GM12878 (cell line): Measurements from ENCODE around the gene CD53. TPM values are rescaled to one million over a fixed set of nuclear protein-coding genes. Genes with fewer than 3 reads are reported as not detected.

Experiments used
- ATF3 ChIP-seq: IDR thresholded peaks from 2 replicates; pipeline ENCODE4 v1.6.1; 2011; ENCODE audit warnings: low read depth, mild to moderate bottlenecking, low read length, moderate library complexity, borderline replicate concordance; ENCODE audit errors: extremely low read depth
- BHLHE40 ChIP-seq, 2 experiments: fragments of 450-650 bp in 1 of 2; IDR thresholded peaks; 2 replicates each; pipeline ENCODE4 v1.6.1; 2011 to 2017; ENCODE audit warnings: low read depth in 2 of 2, borderline replicate concordance in 1 of 2, improper control_type of control experiment in 1 of 2, low read length in 1 of 2, mild to moderate bottlenecking in 1 of 2
- CEBPB ChIP-seq, 2 experiments: fragments of 150-350 bp in 1 of 2; IDR thresholded peaks; 2 replicates each; pipeline ENCODE4 v1.6.1; 2012 to 2014; ENCODE audit warnings: low read depth in 2 of 2, low read length in 2 of 2, borderline replicate concordance in 1 of 2, inconsistent platforms in 1 of 2
- E4F1 ChIP-seq: fragments of 450-650 bp; IDR thresholded peaks from 2 replicates; pipeline ENCODE4 v1.6.1; 2018; ENCODE audit warnings: borderline replicate concordance, mild to moderate bottlenecking; ENCODE audit not compliant: partially characterized antibody
- IKZF1 ChIP-seq: fragments of 450-650 bp; conservative IDR thresholded peaks from 2 replicates; pipeline ENCODE4 v1.6.1; 2017; ENCODE audit warnings: antibody characterized with exemption, mild to moderate bottlenecking
- IRF4 ChIP-seq: IDR thresholded peaks from 2 replicates; pipeline ENCODE4 v1.6.1; 2011; ENCODE audit warnings: low read depth, low read length
- MTA3 ChIP-seq: IDR thresholded peaks from 2 replicates; pipeline ENCODE4 v1.6.1; 2012; ENCODE audit warnings: low read length, inconsistent platforms, borderline replicate concordance
- PML ChIP-seq: IDR thresholded peaks from 2 replicates; pipeline ENCODE4 v1.6.1; 2012; ENCODE audit warnings: low read length, inconsistent platforms
- RAD51 ChIP-seq: fragments of 450-650 bp; IDR thresholded peaks from 2 replicates; pipeline ENCODE4 v1.6.1; 2016; ENCODE audit warnings: moderate library complexity, mild to moderate bottlenecking, inconsistent platforms
- RUNX3 ChIP-seq: IDR thresholded peaks from 2 replicates; pipeline ENCODE4 v1.6.1; 2012; ENCODE audit warnings: low read length, inconsistent platforms
- SMARCA5 ChIP-seq: fragments of 450-650 bp; IDR thresholded peaks from 2 replicates; pipeline ENCODE4 v1.6.1; 2017; ENCODE audit warnings: mild to moderate bottlenecking
- SP1 ChIP-seq: IDR thresholded peaks from one replicate; pipeline ENCODE4 v1.6.1; 2011; ENCODE audit warnings: low read depth, low read length
- SPI1 ChIP-seq: IDR thresholded peaks from 2 replicates; pipeline ENCODE4 v1.6.1; 2011; ENCODE audit warnings: low read depth, mild to moderate bottlenecking, low read length, moderate library complexity, borderline replicate concordance; ENCODE audit not compliant: insufficient read depth
- TCF3 ChIP-seq: IDR thresholded peaks from 2 replicates; pipeline ENCODE4 v1.6.1; 2012; ENCODE audit warnings: low read depth, mild to moderate bottlenecking, low read length, borderline replicate concordance; ENCODE audit not compliant: insufficient read depth
- ZBTB4 ChIP-seq: fragments of 450-650 bp; formaldehyde crosslinking; IDR thresholded peaks from 2 replicates; pipeline ENCODE4 v1.4.0; 2022; ENCODE audit warnings: mild to moderate bottlenecking, moderate library complexity
- ZNF274 ChIP-seq: IDR thresholded peaks from one replicate; pipeline ENCODE4 v1.8.0; 2011; ENCODE audit not compliant: insufficient read length, insufficient read depth
- polyA plus RNA-seq, 11 experiments: library from polyadenylated mRNA; depleted of rRNA in 4 of 11; unstranded in 6 of 11; stranded (reverse) in 5 of 11; fragments of >200 nt; fragmentation: Nextera tagmentation in 4 of 11; fragmentation: Illumina TruSeq in 1 of 11; extraction: Ambion mirVana in 4 of 11; extraction: Trizol in 1 of 11; gene quantifications; 1 replicate in 1 of 11; 2 replicates in 10 of 11; pipeline versions ENCODE4 v1.2.1 to v1.2.3, GENCODE V29; 2011 to 2016; ENCODE audit warnings: inconsistent platforms in 2 of 11, missing spikeins in 2 of 11, low read depth in 1 of 11
- total RNA-seq, 4 experiments: library from RNA; depleted of rRNA in 3 of 4; stranded (reverse); fragments of >200 nt in 3 of 4; fragmentation: Illumina TruSeq in 1 of 4; extraction: Trizol in 1 of 4; gene quantifications; 2 replicates each; pipeline versions ENCODE4 v1.2.1 to v1.2.3, GENCODE V29; 2013 to 2021
- TF ChIP-seq, protein P1 (sequence below): IDR thresholded peaks from 2 replicates; pipeline ENCODE4 v1.6.1; 2011; ENCODE audit warnings: mild to moderate bottlenecking, low read depth, low read length, moderate library complexity; ENCODE audit not compliant: insufficient replicate concordance

The CD53 gene
- total and polyA plus RNA-seq, 10 of the 15 experiments (the other 5 are each of a cell fraction or from before 2014, with no cell fraction given): 350 to 1,389 (median 538) TPM

GRCh38 chr1:110870721-110871388 lies 2.1 kb upstream of the CD53 start (continued):
- TF ChIP-seq, protein P1, sequence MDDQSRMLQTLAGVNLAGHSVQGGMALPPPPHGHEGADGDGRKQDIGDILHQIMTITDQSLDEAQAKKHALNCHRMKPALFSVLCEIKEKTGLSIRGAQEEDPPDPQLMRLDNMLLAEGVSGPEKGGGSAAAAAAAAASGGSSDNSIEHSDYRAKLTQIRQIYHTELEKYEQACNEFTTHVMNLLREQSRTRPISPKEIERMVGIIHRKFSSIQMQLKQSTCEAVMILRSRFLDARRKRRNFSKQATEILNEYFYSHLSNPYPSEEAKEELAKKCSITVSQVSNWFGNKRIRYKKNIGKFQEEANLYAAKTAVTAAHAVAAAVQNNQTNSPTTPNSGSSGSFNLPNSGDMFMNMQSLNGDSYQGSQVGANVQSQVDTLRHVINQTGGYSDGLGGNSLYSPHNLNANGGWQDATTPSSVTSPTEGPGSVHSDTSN: no peak
- TF ChIP-seq BHLHE40 (IDR thresholded peaks at IDR 0.05; ENCODE audit: borderline replicate concordance in 1 of 2, low read depth in 2 of 2, low read length in 1 of 2): no peak; a peak in 1 of 4 replicates
- TF ChIP-seq PML: peak; percentile 28; the same call in 1 of the 2 replicates
- TF ChIP-seq CEBPB (IDR thresholded peaks at IDR 0.05; ENCODE audit: borderline replicate concordance in 1 of 2, low read depth in 2 of 2, low read length in 2 of 2): no peak
- TF ChIP-seq RUNX3: no peak
- no peak for TF ChIP-seq SP1
- TF ChIP-seq TCF3: no peak
- TF ChIP-seq MTA3: no peak
- TF ChIP-seq ZBTB4: no peak
- no peak for TF ChIP-seq SPI1
- no peak for TF ChIP-seq IRF4
- TF ChIP-seq IKZF1: no peak
- no peak for TF ChIP-seq E4F1
- peak; percentile 89 for TF ChIP-seq RAD51
- no peak for TF ChIP-seq ATF3
- no peak for TF ChIP-seq SMARCA5
- TF ChIP-seq ZNF274: no peak
- TF ChIP-seq, all 136 proteins: peak for 4
